ENCODE measurements around the gene ITGA3. TPM values are rescaled to one million over a fixed set of nuclear protein-coding genes. Genes with fewer than 3 reads are reported as not detected.

The ITGA3 gene
- total RNA-seq, 2 donors from 2014 or later = 13.7 to 13.9 TPM

GRCh38 chr17:50113624-50114320 lies 57.9 kb downstream of the ITGA3 start:
- ATAC-seq (no peak), DNase-seq (ENCODE audit: low spot score) (no peak)
- Mint-ChIP-seq H3K9me3 (no peaks in the 10 kb centered on the region), H3K36me3 (no peaks in the 10 kb centered on the region), H3K4me1 (ENCODE audit: low read depth in 2 of 2) (peaks cover 8 to 13% of the 10 kb centered on the region in 2 donors), H3K27me3 (peaks cover 7 to 25% of the 10 kb centered on the region in 2 donors), H3K27ac (no peak overlapping the region), H3K4me3 (no peak overlapping the region)

- ATAC-seq (no peak), DNase-seq (ENCODE audit: low spot score) (no peak)
- H3K9me3 Mint-ChIP-seq = no peaks in the 10 kb centered on the region
- H3K27me3 Mint-ChIP-seq = peaks cover 10 to 28% of the 10 kb centered on the region in 2 donors
- no peak overlapping the region for H3K4me3 Mint-ChIP-seq
- H3K4me1 Mint-ChIP-seq (ENCODE audit: low read depth in 2 of 2) = peaks cover 8 to 13% of the 10 kb centered on the region in 2 donors
- H3K27ac Mint-ChIP-seq = no peak overlapping the region
- no peaks in the 10 kb centered on the region for H3K36me3 Mint-ChIP-seq
These were observed 58.5 kb downstream of the ITGA3 start for GRCh38 chr17:50114401-50114800.

GRCh38 chr17:50114849-50115357 lies 59.0 kb downstream of the ITGA3 start:
- H3K4me3 Mint-ChIP-seq = no peak overlapping the region
- no peaks in the 10 kb centered on the region for H3K36me3 Mint-ChIP-seq
- no peak for DNase-seq (ENCODE audit: low spot score)
- no peak for ATAC-seq
- peaks cover 15 to 33% of the 10 kb centered on the region in 2 donors for H3K27me3 Mint-ChIP-seq
- H3K4me1 Mint-ChIP-seq (ENCODE audit: low read depth in 2 of 2) = peaks cover 8 to 13% of the 10 kb centered on the region in 2 donors
- no peaks in the 10 kb centered on the region for H3K9me3 Mint-ChIP-seq
- H3K27ac Mint-ChIP-seq = peak overlapping the region in 1 of 2 donors; percentile 1

GRCh38 chr17:50115756-50116155 lies 59.8 kb downstream of the ITGA3 start:
- H3K27me3 Mint-ChIP-seq = peaks cover 24 to 38% of the 10 kb centered on the region in 2 donors
- ATAC-seq = no peak

GRCh38 chr17:50117202-50118051 lies 61.5 kb downstream of the ITGA3 start:
- no peak overlapping the region for H3K27ac Mint-ChIP-seq
- peaks cover 8 to 17% of the 10 kb centered on the region in 2 donors for H3K4me1 Mint-ChIP-seq (ENCODE audit: low read depth in 2 of 2)
- ATAC-seq = peak; percentile 85 to 88
- peak; percentile 71 for DNase-seq (ENCODE audit: low spot score)
- no peaks in the 10 kb centered on the region for H3K9me3 Mint-ChIP-seq
- peak overlapping the region; percentile 47 for H3K4me3 Mint-ChIP-seq
- H3K36me3 Mint-ChIP-seq = no peaks in the 10 kb centered on the region
- peaks cover 24 to 40% of the 10 kb centered on the region in 2 donors for H3K27me3 Mint-ChIP-seq

More at GRCh38 chr17:50115756-50116155, 59.8 kb downstream of the ITGA3 start:
- Mint-ChIP-seq H3K36me3 (no peaks in the 10 kb centered on the region), H3K9me3 (no peaks in the 10 kb centered on the region), H3K4me1 (ENCODE audit: low read depth in 2 of 2) (peaks cover 8 to 17% of the 10 kb centered on the region in 2 donors), H3K4me3 (no peak overlapping the region), H3K27ac (no peak overlapping the region)
- DNase-seq (ENCODE audit: low spot score) = no peak

GRCh38 chr17:50118076-50118827 lies 62.3 kb downstream of the ITGA3 start:
- ATAC-seq = no peak
- Mint-ChIP-seq H3K4me1 (ENCODE audit: low read depth in 2 of 2) (peaks cover 8 to 17% of the 10 kb centered on the region in 2 donors), H3K36me3 (no peaks in the 10 kb centered on the region), H3K27me3 (peaks cover 24 to 43% of the 10 kb centered on the region in 2 donors), H3K4me3 (no peak overlapping the region), H3K9me3 (no peaks in the 10 kb centered on the region), H3K27ac (no peak overlapping the region)
- no peak for DNase-seq (ENCODE audit: low spot score)

- peaks cover 24 to 43% of the 10 kb centered on the region in 2 donors for H3K27me3 Mint-ChIP-seq
- no peaks in the 10 kb centered on the region for H3K9me3 Mint-ChIP-seq
- H3K36me3 Mint-ChIP-seq = no peaks in the 10 kb centered on the region
- no peak overlapping the region for H3K27ac Mint-ChIP-seq
- no peak for DNase-seq (ENCODE audit: low spot score)
- H3K4me1 Mint-ChIP-seq (ENCODE audit: low read depth in 2 of 2) = peaks cover 8 to 17% of the 10 kb centered on the region in 2 donors
- no peak overlapping the region for H3K4me3 Mint-ChIP-seq
- no peak for ATAC-seq
These were observed 62.9 kb downstream of the ITGA3 start for GRCh38 chr17:50118828-50119218.

GRCh38 chr17:50120475-50121253 lies 64.8 kb downstream of the ITGA3 start:
- no peak for ATAC-seq
- Mint-ChIP-seq H3K36me3 (no peaks in the 10 kb centered on the region), H3K27ac (no peak overlapping the region), H3K4me1 (ENCODE audit: low read depth in 2 of 2) (peaks cover 5 to 13% of the 10 kb centered on the region in 2 donors), H3K4me3 (no peak overlapping the region), H3K9me3 (no peaks in the 10 kb centered on the region), H3K27me3 (peaks cover 17 to 37% of the 10 kb centered on the region in 2 donors)
- DNase-seq (ENCODE audit: low spot score) = no peak

- peaks cover 17 to 27% of the 10 kb centered on the region in 2 donors for H3K27me3 Mint-ChIP-seq
- no peak overlapping the region for H3K4me3 Mint-ChIP-seq
- H3K4me1 Mint-ChIP-seq (ENCODE audit: low read depth in 2 of 2) = peaks cover 5 to 13% of the 10 kb centered on the region in 2 donors
- DNase-seq (ENCODE audit: low spot score) (no peak), ATAC-seq (no peak)
- no peaks in the 10 kb centered on the region for H3K9me3 Mint-ChIP-seq
- H3K27ac Mint-ChIP-seq = no peak overlapping the region
- H3K36me3 Mint-ChIP-seq = no peaks in the 10 kb centered on the region
These were observed 67.0 kb downstream of the ITGA3 start for GRCh38 chr17:50122945-50123344.

- no peak for ATAC-seq
- no peak overlapping the region for H3K27ac Mint-ChIP-seq
- peaks cover 12 to 19% of the 10 kb centered on the region in 2 donors for H3K4me1 Mint-ChIP-seq (ENCODE audit: low read depth in 2 of 2)
- no peak for DNase-seq (ENCODE audit: low spot score)
- no peaks in the 10 kb centered on the region for H3K9me3 Mint-ChIP-seq
- H3K27me3 Mint-ChIP-seq = peaks cover 26% of the 10 kb centered on the region in 2 donors
- no peak overlapping the region for H3K4me3 Mint-ChIP-seq
- H3K36me3 Mint-ChIP-seq = no peaks in the 10 kb centered on the region
These were observed 67.9 kb downstream of the ITGA3 start for GRCh38 chr17:50123649-50124349.

GRCh38 chr17:50125420-50125997 lies 69.6 kb downstream of the ITGA3 start:
- Mint-ChIP-seq H3K9me3 (no peaks in the 10 kb centered on the region), H3K27me3 (peaks cover 14 to 16% of the 10 kb centered on the region in 2 donors), H3K4me1 (ENCODE audit: low read depth in 2 of 2) (peaks cover 14 to 22% of the 10 kb centered on the region in 2 donors), H3K36me3 (no peaks in the 10 kb centered on the region), H3K4me3 (no peak overlapping the region), H3K27ac (no peak overlapping the region)
- ATAC-seq (no peak), DNase-seq (ENCODE audit: low spot score) (no peak)

GRCh38 chr17:50127697-50128361 lies 71.9 kb downstream of the ITGA3 start:
- no peaks in the 10 kb centered on the region for H3K9me3 Mint-ChIP-seq
- H3K27me3 Mint-ChIP-seq = peaks cover 9 to 11% of the 10 kb centered on the region in 2 donors
- no peak overlapping the region for H3K27ac Mint-ChIP-seq

More at GRCh38 chr17:50127697-50128361, 71.9 kb downstream of the ITGA3 start:
- no peak for DNase-seq (ENCODE audit: low spot score)
- Mint-ChIP-seq H3K4me3 (peak overlapping the region; percentile 45), H3K4me1 (ENCODE audit: low read depth in 2 of 2) (peaks cover 27 to 40% of the 10 kb centered on the region in 2 donors), H3K36me3 (no peaks in the 10 kb centered on the region)
- no peak for ATAC-seq
